HEK293 (cell line): ENCODE results near the gene RFX2.
A peak's percentile ranks its signal among the peaks of the same experiment; 100 is the strongest.

Experiments used
- CTCF ChIA-PET: fragments of 350-600 bp; formaldehyde crosslinking; extraction: SDS; loops from one replicate; lab custom pipeline; 2021; ENCODE audit warnings: antibody characterized with exemption; lab: Yijun Ruan, JAX
- POLR2A ChIA-PET: fragments of 300-600 bp; formaldehyde crosslinking; extraction: SDS; loops from one replicate; lab custom pipeline; 2020; ENCODE audit warnings: antibody characterized with exemption, inconsistent platforms; lab: Yijun Ruan, JAX
- H3K27ac ChIP-seq: fragments of 200-500 bp; sonication (Bioruptor generic); 2 replicates; pipeline ENCODE4 v1.5.1; 2014; ENCODE audit warnings: low read depth, low read length, control low read depth, inconsistent platforms; ENCODE audit errors: extremely low read depth
- H3K36me3 ChIP-seq, 2 experiments: fragments of 200-500 bp in 1 of 2; sonication (Bioruptor generic) in 1 of 2; 1 replicate in 1 of 2; 2 replicates in 1 of 2; pipeline ENCODE4 v1.5.1; 2014 to 2017; ENCODE audit warnings: inconsistent platforms in 2 of 2, low read length in 2 of 2; ENCODE audit not compliant: control insufficient read depth in 2 of 2, insufficient read depth in 1 of 2
- H3K4me1 ChIP-seq: fragments of 200-500 bp; sonication (Bioruptor generic); 2 replicates; pipeline ENCODE4 v1.5.1; 2014; ENCODE audit warnings: mild to moderate bottlenecking, low read length, inconsistent platforms; ENCODE audit not compliant: control insufficient read depth, insufficient read depth
- H3K4me3 ChIP-seq: 2 replicates; pipeline ENCODE4 v1.5.1; 2011; ENCODE audit warnings: low read depth, mild to moderate bottlenecking, control low read depth, low read length, moderate library complexity
- H3K9me3 ChIP-seq: fragments of 200-500 bp; sonication (Bioruptor generic); 2 replicates; pipeline ENCODE4 v1.5.1; 2014; ENCODE audit warnings: low read depth, low read length, inconsistent platforms; ENCODE audit not compliant: control insufficient read depth, insufficient read depth
- BCL11A ChIP-seq: fragments of 450-650 bp; formaldehyde crosslinking; IDR thresholded peaks from 2 replicates; pipeline ENCODE4 v1.5.1; 2016; ENCODE audit warnings: low read depth, missing biosample characterization, missing genetic modification characterization
- GFI1B ChIP-seq: fragments of 450-650 bp; formaldehyde crosslinking; IDR thresholded peaks from 2 replicates; pipeline ENCODE4 v1.5.1; 2016; ENCODE audit warnings: missing biosample characterization, missing genetic modification characterization
- SALL2 ChIP-seq: fragments of 450-650 bp; formaldehyde crosslinking; IDR thresholded peaks from 2 replicates; pipeline ENCODE4 v1.5.0; 2017; ENCODE audit warnings: missing biosample characterization, mild to moderate bottlenecking, missing genetic modification characterization, borderline replicate concordance
- WT1 ChIP-seq: fragments of 450-650 bp; formaldehyde crosslinking; IDR thresholded peaks from 2 replicates; pipeline ENCODE4 v1.5.1; 2016; ENCODE audit warnings: missing biosample characterization, missing genetic modification characterization
- ZBTB1 ChIP-seq: fragments of 450-650 bp; formaldehyde crosslinking; IDR thresholded peaks from 2 replicates; pipeline ENCODE4 v1.5.1; 2016; ENCODE audit warnings: missing biosample characterization, missing genetic modification characterization
- ZEB2 ChIP-seq: fragments of 450-650 bp; formaldehyde crosslinking; IDR thresholded peaks from 2 replicates; pipeline ENCODE4 v1.5.1; 2016; ENCODE audit warnings: missing biosample characterization, missing genetic modification characterization
- ZFHX2 ChIP-seq: fragments of 450-650 bp; formaldehyde crosslinking; conservative IDR thresholded peaks from 2 replicates; pipeline ENCODE4 v1.5.1; 2016; ENCODE audit warnings: missing biosample characterization, missing genetic modification characterization
- ZNF341 ChIP-seq: fragments of 450-650 bp; formaldehyde crosslinking; IDR thresholded peaks from 2 replicates; pipeline ENCODE4; 2016; ENCODE audit warnings: low read depth, missing biosample characterization, missing genetic modification characterization
- ZNF350 ChIP-seq: fragments of 450-650 bp; formaldehyde crosslinking; IDR thresholded peaks from 2 replicates; pipeline ENCODE4 v1.5.0; 2017; ENCODE audit warnings: missing biosample characterization, mild to moderate bottlenecking, missing genetic modification characterization
- ZNF366 ChIP-seq: fragments of 450-650 bp; formaldehyde crosslinking; conservative IDR thresholded peaks from 2 replicates; pipeline ENCODE4 v1.5.1; 2016; ENCODE audit warnings: missing biosample characterization, missing genetic modification characterization
- ZNF416 ChIP-seq: fragments of 450-650 bp; formaldehyde crosslinking; IDR thresholded peaks from 2 replicates; pipeline ENCODE4 v1.5.1; 2016; ENCODE audit warnings: missing biosample characterization, missing genetic modification characterization
- ZNF473 ChIP-seq: fragments of 450-650 bp; formaldehyde crosslinking; IDR thresholded peaks from 2 replicates; pipeline ENCODE4 v1.5.1; 2017; ENCODE audit warnings: missing biosample characterization, missing genetic modification characterization
- ZNF521 ChIP-seq: fragments of 450-650 bp; formaldehyde crosslinking; IDR thresholded peaks from 2 replicates; pipeline ENCODE4 v1.5.1; 2017; ENCODE audit warnings: missing biosample characterization, mild to moderate bottlenecking, missing genetic modification characterization
- ZNF571 ChIP-seq: fragments of 450-650 bp; formaldehyde crosslinking; IDR thresholded peaks from 2 replicates; pipeline ENCODE4 v1.5.0; 2017; ENCODE audit warnings: missing biosample characterization, missing genetic modification characterization
- ZNF623 ChIP-seq: fragments of 450-650 bp; formaldehyde crosslinking; IDR thresholded peaks from 2 replicates; pipeline ENCODE4 v1.5.1; 2016; ENCODE audit warnings: missing biosample characterization, missing genetic modification characterization
- ZNF654 ChIP-seq: fragments of 450-650 bp; formaldehyde crosslinking; IDR thresholded peaks from 2 replicates; pipeline ENCODE4 v1.5.1; 2016; ENCODE audit warnings: low read depth, missing biosample characterization, missing genetic modification characterization
- ZNF670 ChIP-seq: fragments of 450-650 bp; formaldehyde crosslinking; IDR thresholded peaks from 2 replicates; pipeline ENCODE4 v1.5.1; 2016; ENCODE audit warnings: missing biosample characterization, missing genetic modification characterization, low read depth
- ZNF777 ChIP-seq: fragments of 450-650 bp; formaldehyde crosslinking; IDR thresholded peaks from 2 replicates; pipeline ENCODE4 v1.5.1; 2017; ENCODE audit warnings: missing biosample characterization, missing genetic modification characterization, borderline replicate concordance
- TF ChIP-seq, protein P1 (sequence below): fragments of 450-650 bp; formaldehyde crosslinking; IDR thresholded peaks from 2 replicates; pipeline ENCODE4 v1.5.1; 2017; ENCODE audit warnings: missing biosample characterization, missing genetic modification characterization
- TF ChIP-seq, protein P2 (sequence below): fragments of 450-650 bp; formaldehyde crosslinking; IDR thresholded peaks from 2 replicates; pipeline ENCODE4 v1.5.1; 2016; ENCODE audit warnings: missing biosample characterization, missing genetic modification characterization
- TF ChIP-seq, protein P3 (sequence below): fragments of 450-650 bp; formaldehyde crosslinking; IDR thresholded peaks from 2 replicates; pipeline ENCODE4 v1.5.1; 2016; ENCODE audit warnings: missing biosample characterization, missing genetic modification characterization, low read depth
- TF ChIP-seq, protein P4 (sequence below): fragments of 450-650 bp; formaldehyde crosslinking; IDR thresholded peaks from 2 replicates; pipeline ENCODE4 v1.5.1; 2016; ENCODE audit warnings: missing biosample characterization, missing genetic modification characterization
- TF ChIP-seq, protein P5 (sequence below): fragments of 450-650 bp; formaldehyde crosslinking; IDR thresholded peaks from 2 replicates; pipeline ENCODE4 v1.5.1; 2016; ENCODE audit warnings: missing biosample characterization, missing genetic modification characterization
- TF ChIP-seq, protein P6 (sequence below): fragments of 450-650 bp; formaldehyde crosslinking; IDR thresholded peaks from 2 replicates; pipeline ENCODE4 v1.5.1; 2017; ENCODE audit warnings: missing biosample characterization, missing genetic modification characterization

The RFX2 gene

DNA sequence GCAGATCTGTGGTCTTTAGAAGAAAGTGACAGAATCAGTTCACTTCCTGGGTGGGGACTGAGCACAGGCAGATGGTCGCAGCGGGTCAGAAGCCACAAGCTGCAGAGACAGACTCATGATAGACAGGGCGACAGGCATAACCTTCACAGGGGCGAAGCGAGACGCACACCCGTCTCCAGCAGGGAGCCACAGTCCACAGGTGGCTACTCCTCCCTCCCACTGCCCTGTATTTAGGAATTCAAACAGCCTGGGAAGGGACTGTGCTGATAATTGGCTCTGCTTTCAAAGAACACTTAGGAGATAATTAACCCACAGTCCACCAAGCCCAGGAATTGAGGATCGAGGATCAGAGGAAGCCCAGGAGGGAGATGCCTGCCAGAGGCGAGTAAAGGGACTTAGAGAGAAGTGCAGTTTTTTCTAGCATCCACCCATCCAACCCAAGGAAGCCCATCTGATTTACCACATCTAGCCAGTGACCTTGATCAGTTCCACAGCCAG is 23.2 kb downstream of the RFX2 start (continued):
- TF ChIP-seq ZNF341 (peak; percentile 15; the same call in 1 of the 2 replicates), ZNF654 (tag by site-specific recombination) (no peak), ZNF670 (no peak), GFI1B (tag by site-specific recombination) (no peak), ZBTB1 (tag by site-specific recombination) (no peak), ZNF777 (tag by site-specific recombination) (no peak), ZNF623 (tag by site-specific recombination) (no peak), ZNF571 (tag by site-specific recombination) (no peak), ZFHX2 (tag by site-specific recombination) (0 out of 2 replicates have a peak, but pooled peaks have one; percentile 7), ZNF521 (tag by site-specific recombination) (no peak), ZNF366 (no peak)
- TF ChIP-seq, protein P1, sequence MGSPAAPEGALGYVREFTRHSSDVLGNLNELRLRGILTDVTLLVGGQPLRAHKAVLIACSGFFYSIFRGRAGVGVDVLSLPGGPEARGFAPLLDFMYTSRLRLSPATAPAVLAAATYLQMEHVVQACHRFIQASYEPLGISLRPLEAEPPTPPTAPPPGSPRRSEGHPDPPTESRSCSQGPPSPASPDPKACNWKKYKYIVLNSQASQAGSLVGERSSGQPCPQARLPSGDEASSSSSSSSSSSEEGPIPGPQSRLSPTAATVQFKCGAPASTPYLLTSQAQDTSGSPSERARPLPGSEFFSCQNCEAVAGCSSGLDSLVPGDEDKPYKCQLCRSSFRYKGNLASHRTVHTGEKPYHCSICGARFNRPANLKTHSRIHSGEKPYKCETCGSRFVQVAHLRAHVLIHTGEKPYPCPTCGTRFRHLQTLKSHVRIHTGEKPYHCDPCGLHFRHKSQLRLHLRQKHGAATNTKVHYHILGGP (tag by site-specific recombination): peak; percentile 50; the same call in 1 of the 2 replicates
- TF ChIP-seq, protein P2, sequence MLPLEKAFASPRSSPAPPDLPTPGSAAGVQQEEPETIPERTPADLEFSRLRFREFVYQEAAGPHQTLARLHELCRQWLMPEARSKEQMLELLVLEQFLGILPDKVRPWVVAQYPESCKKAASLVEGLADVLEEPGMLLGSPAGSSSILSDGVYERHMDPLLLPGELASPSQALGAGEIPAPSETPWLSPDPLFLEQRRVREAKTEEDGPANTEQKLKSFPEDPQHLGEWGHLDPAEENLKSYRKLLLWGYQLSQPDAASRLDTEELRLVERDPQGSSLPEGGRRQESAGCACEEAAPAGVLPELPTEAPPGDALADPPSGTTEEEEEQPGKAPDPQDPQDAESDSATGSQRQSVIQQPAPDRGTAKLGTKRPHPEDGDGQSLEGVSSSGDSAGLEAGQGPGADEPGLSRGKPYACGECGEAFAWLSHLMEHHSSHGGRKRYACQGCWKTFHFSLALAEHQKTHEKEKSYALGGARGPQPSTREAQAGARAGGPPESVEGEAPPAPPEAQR (tag by site-specific recombination): no peak
- TF ChIP-seq, protein P3, sequence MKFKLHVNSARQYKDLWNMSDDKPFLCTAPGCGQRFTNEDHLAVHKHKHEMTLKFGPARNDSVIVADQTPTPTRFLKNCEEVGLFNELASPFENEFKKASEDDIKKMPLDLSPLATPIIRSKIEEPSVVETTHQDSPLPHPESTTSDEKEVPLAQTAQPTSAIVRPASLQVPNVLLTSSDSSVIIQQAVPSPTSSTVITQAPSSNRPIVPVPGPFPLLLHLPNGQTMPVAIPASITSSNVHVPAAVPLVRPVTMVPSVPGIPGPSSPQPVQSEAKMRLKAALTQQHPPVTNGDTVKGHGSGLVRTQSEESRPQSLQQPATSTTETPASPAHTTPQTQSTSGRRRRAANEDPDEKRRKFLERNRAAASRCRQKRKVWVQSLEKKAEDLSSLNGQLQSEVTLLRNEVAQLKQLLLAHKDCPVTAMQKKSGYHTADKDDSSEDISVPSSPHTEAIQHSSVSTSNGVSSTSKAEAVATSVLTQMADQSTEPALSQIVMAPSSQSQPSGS (tag by site-specific recombination): no peak
- TF ChIP-seq, protein P4, sequence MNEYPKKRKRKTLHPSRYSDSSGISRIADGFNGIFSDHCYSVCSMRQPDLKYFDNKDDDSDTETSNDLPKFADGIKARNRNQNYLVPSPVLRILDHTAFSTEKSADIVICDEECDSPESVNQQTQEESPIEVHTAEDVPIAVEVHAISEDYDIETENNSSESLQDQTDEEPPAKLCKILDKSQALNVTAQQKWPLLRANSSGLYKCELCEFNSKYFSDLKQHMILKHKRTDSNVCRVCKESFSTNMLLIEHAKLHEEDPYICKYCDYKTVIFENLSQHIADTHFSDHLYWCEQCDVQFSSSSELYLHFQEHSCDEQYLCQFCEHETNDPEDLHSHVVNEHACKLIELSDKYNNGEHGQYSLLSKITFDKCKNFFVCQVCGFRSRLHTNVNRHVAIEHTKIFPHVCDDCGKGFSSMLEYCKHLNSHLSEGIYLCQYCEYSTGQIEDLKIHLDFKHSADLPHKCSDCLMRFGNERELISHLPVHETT (tag by site-specific recombination): no peak

DNA sequence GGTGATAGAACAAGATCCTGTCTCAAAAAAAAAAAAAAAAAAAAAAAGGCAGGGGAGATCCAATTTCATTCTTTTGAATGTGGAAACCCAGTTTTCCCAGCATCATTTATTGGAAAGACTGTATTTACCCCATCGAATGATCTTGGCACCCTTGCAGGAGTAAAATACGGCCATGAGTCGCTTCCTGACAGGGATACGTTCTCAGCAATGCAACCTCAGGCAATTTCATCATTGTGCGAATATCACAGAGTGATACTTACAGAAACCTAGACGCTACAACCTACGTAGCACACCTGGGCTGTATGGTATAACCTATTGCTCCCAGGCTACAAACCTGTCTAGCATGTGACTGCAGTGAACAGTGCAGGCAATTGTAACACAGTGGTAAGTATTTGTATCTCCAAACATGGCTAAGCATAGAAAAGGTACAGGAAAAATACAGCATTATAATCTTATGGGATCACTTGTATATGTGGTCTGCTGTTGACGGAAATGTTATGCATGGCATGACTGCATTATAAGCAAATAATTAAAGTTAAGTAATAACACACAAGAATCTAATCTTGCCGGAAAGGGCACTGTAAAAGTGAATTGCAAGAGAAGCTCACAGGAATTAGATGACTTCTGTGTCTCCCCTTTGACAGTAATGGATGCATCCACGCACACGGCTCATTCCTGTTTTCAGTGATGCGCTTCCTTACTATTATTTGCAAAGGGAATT is 24.1 kb downstream of the RFX2 start:
- H3K36me3 ChIP-seq: no peaks in the 10 kb centered on the region
- CTCF ChIA-PET: no interaction called here
- POLR2A ChIA-PET: interaction anchor here (0.6 kb wide), 1 partner anchor 23 kb away, joined by 3 read pairs; no protein-coding TSS in a partner anchor
- H3K27ac ChIP-seq: no peak overlapping the region
- H3K4me1 ChIP-seq: peaks cover 10% of the 10 kb centered on the region
- TF ChIP-seq ZNF654 (tag by site-specific recombination) (no peak), BCL11A (tag by site-specific recombination) (no peak), ZEB2 (tag by site-specific recombination) (no peak), ZNF473 (tag by site-specific recombination) (no peak), ZNF350 (tag by site-specific recombination) (no peak), ZNF416 (tag by site-specific recombination) (no peak), SALL2 (tag by site-specific recombination) (no peak), ZNF670 (no peak), WT1 (tag by site-specific recombination) (no peak)
- TF ChIP-seq, protein P5, sequence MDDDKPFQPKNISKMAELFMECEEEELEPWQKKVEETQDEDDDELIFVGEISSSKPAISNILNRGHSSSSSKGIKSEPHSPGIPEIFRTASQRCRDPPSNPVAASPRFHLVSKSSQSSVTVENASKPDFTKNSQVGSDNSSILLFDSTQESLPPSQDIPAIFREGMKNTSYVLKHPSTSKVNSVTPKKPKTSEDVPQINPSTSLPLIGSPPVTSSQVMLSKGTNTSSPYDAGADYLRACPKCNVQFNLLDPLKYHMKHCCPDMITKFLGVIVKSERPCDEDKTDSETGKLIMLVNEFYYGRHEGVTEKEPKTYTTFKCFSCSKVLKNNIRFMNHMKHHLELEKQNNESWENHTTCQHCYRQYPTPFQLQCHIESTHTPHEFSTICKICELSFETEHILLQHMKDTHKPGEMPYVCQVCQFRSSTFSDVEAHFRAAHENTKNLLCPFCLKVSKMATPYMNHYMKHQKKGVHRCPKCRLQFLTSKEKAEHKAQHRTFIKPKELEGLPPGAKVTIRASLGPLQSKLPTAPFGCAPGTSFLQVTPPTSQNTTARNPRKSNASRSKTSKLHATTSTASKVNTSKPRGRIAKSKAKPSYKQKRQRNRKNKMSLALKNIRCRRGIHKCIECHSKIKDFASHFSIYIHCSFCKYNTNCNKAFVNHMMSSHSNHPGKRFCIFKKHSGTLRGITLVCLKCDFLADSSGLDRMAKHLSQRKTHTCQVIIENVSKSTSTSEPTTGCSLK (tag by site-specific recombination): no peak
- TF ChIP-seq, protein P1 (tag by site-specific recombination): no peak
- TF ChIP-seq, protein P6, sequence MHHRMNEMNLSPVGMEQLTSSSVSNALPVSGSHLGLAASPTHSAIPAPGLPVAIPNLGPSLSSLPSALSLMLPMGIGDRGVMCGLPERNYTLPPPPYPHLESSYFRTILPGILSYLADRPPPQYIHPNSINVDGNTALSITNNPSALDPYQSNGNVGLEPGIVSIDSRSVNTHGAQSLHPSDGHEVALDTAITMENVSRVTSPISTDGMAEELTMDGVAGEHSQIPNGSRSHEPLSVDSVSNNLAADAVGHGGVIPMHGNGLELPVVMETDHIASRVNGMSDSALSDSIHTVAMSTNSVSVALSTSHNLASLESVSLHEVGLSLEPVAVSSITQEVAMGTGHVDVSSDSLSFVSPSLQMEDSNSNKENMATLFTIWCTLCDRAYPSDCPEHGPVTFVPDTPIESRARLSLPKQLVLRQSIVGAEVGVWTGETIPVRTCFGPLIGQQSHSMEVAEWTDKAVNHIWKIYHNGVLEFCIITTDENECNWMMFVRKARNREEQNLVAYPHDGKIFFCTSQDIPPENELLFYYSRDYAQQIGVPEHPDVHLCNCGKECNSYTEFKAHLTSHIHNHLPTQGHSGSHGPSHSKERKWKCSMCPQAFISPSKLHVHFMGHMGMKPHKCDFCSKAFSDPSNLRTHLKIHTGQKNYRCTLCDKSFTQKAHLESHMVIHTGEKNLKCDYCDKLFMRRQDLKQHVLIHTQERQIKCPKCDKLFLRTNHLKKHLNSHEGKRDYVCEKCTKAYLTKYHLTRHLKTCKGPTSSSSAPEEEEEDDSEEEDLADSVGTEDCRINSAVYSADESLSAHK: no peak
- H3K4me3 ChIP-seq: no peak overlapping the region
- H3K9me3 ChIP-seq: no peaks in the 10 kb centered on the region
